Measurements from ENCODE around the gene CFAP90. TPM values are rescaled to one million over a fixed set of nuclear protein-coding genes. Genes with fewer than 3 reads are reported as not detected.

The CFAP90 gene
- not detected in 2 replicates for total RNA-seq

GRCh38 chr5:7850395-7851239 is at the start of gene CFAP90:
Gene CFAP90 (minus strand): TSS chr5:7851133. CDS start chr5:7851021, 112 bp downstream.

GRCh38 chr5:7868773-7869473 is 18.0 kb upstream of the CFAP90 start, which contains the start of the genes FASTKD3 and MTRR:
Gene FASTKD3 (minus strand): TSS chr5:7869031. CDS start chr5:7868083, 948 bp downstream.
Gene MTRR (plus strand): TSS chr5:7869148. CDS start chr5:7870795, 1,647 bp downstream.

Other genes starting within 250 kb of the CFAP90 start
- 15.4 and 19.9 TPM in 2 replicates for gene FASTKD3, start 17.9 kb upstream of the CFAP90 start, total RNA-seq
- gene MTRR, start 18.0 kb upstream of the CFAP90 start, total RNA-seq: 45.4 and 46.5 TPM in 2 replicates